GM21423 (cell line): ENCODE measurements around the gene RBM26.

Source experiments
- ATAC-seq: cut with Tn5 transposase; IDR thresholded peaks from one replicate; pipeline ENCODE4 v1.9.1; 2021; ENCODE audit warnings: mild to moderate bottlenecking, moderate library complexity; ENCODE audit not compliant: unreplicated experiment

Gene RBM26

GRCh38 chr13:79340490-79340889, 65.6 kb downstream of the RBM26 start:
- ATAC-seq: no peak

GRCh38 chr13:79338343-79338742, 67.7 kb downstream of the RBM26 start:
- no peak for ATAC-seq

GRCh38 chr13:79336966-79337365, 69.1 kb downstream of the RBM26 start:
- ATAC-seq: no peak

GRCh38 chr13:79328510-79328909, 77.5 kb downstream of the RBM26 start:
- ATAC-seq: no peak

GRCh38 chr13:79320433-79320832, 85.6 kb downstream of the RBM26 start:
- ATAC-seq: no peak

GRCh38 chr13:79318664-79319063, 87.4 kb downstream of the RBM26 start:
- ATAC-seq: no peak

- no peak for ATAC-seq
These were observed 88.2 kb downstream of the RBM26 start for GRCh38 chr13:79317856-79318255.

- ATAC-seq: no peak
These were observed 91.4 kb downstream of the RBM26 start for GRCh38 chr13:79314652-79315051.

- ATAC-seq: no peak
These were observed 93.7 kb downstream of the RBM26 start for GRCh38 chr13:79312340-79312855.

- no peak for ATAC-seq
These were observed 94.7 kb downstream of the RBM26 start for GRCh38 chr13:79311386-79311785.

- no peak for ATAC-seq
These were observed 96.4 kb downstream of the RBM26 start for GRCh38 chr13:79309690-79310089.

- no peak for ATAC-seq
These were observed 98.2 kb downstream of the RBM26 start for GRCh38 chr13:79307866-79308298.

- no peak for ATAC-seq
These were observed 98.6 kb downstream of the RBM26 start for GRCh38 chr13:79307433-79307861.

GRCh38 chr13:79306650-79307049, 99.4 kb downstream of the RBM26 start:
- no peak for ATAC-seq

- no peak for ATAC-seq
These were observed 108.9 kb downstream of the RBM26 start for GRCh38 chr13:79297128-79297527.

GRCh38 chr13:79295906-79296706, 109.9 kb downstream of the RBM26 start:
- no peak for ATAC-seq

GRCh38 chr13:79290595-79291244, 115.3 kb downstream of the RBM26 start:
- no peak for ATAC-seq

GRCh38 chr13:79289571-79289970, 116.5 kb downstream of the RBM26 start:
- no peak for ATAC-seq

GRCh38 chr13:79287939-79288795, 117.9 kb downstream of the RBM26 start:
- ATAC-seq: no peak

- ATAC-seq: no peak
These were observed 120.9 kb downstream of the RBM26 start for GRCh38 chr13:79285159-79285558.

GRCh38 chr13:79283742-79284141, 122.3 kb downstream of the RBM26 start:
- ATAC-seq: no peak
